GM12892 (cell line): ENCODE measurements around the gene C1QL1.

Experiments
- POLR2A ChIP-seq: IDR thresholded peaks from 2 replicates; pipeline ENCODE4 v1.6.1; 2011; ENCODE audit warnings: low read depth, low read length, control low read depth
- POLR2AphosphoS5 ChIP-seq: IDR thresholded peaks from 2 replicates; pipeline ENCODE4 v1.6.1; 2011; ENCODE audit warnings: low read depth, low read length, control low read depth
- TAF1 ChIP-seq: IDR thresholded peaks from 2 replicates; pipeline ENCODE4 v1.6.1; 2011; ENCODE audit warnings: low read depth, mild to moderate bottlenecking, control low read depth, low read length, borderline replicate concordance

GRCh38 chr17:44932096-44932786 lies 35.9 kb downstream of the C1QL1 start:
- TF ChIP-seq TAF1 = no peak
- no peak for TF ChIP-seq POLR2AphosphoS5
- TF ChIP-seq POLR2A = no peak
